ENCODE data around the gene UGT1A6. TPM values are rescaled to one million over a fixed set of nuclear protein-coding genes. Genes with fewer than 3 reads are reported as not detected.

Gene UGT1A6
- total and polyA plus RNA-seq, 2 of the 13 experiments (the other 11 are each of a cell fraction or from before 2014, with no cell fraction given) = 0.25 TPM; not detected in 1

- TF ChIP-seq, protein P1, sequence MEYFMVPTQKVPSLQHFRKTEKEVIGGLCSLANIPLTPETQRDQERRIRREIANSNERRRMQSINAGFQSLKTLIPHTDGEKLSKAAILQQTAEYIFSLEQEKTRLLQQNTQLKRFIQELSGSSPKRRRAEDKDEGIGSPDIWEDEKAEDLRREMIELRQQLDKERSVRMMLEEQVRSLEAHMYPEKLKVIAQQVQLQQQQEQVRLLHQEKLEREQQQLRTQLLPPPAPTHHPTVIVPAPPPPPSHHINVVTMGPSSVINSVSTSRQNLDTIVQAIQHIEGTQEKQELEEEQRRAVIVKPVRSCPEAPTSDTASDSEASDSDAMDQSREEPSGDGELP (IDR thresholded peaks at IDR 0.05; ENCODE audit: borderline replicate concordance, low read depth) = no peak
- no peak for TF ChIP-seq MIER2 (CRISPR knock-in tag; IDR thresholded peaks at IDR 0.05)
- TF ChIP-seq, protein P2, sequence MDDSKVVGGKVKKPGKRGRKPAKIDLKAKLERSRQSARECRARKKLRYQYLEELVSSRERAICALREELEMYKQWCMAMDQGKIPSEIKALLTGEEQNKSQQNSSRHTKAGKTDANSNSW (CRISPR knock-in tag; IDR thresholded peaks at IDR 0.05; ENCODE audit: borderline replicate concordance) = no peak
- no peak for TF ChIP-seq NONO (IDR thresholded peaks at IDR 0.05)
- no peak for TF ChIP-seq NONO (CRISPR knock-in tag; conservative IDR thresholded peaks at IDR 0.05)
- TF ChIP-seq HMG20B (CRISPR knock-in tag; conservative IDR thresholded peaks at IDR 0.05) = no peak
- TF ChIP-seq, protein P3, sequence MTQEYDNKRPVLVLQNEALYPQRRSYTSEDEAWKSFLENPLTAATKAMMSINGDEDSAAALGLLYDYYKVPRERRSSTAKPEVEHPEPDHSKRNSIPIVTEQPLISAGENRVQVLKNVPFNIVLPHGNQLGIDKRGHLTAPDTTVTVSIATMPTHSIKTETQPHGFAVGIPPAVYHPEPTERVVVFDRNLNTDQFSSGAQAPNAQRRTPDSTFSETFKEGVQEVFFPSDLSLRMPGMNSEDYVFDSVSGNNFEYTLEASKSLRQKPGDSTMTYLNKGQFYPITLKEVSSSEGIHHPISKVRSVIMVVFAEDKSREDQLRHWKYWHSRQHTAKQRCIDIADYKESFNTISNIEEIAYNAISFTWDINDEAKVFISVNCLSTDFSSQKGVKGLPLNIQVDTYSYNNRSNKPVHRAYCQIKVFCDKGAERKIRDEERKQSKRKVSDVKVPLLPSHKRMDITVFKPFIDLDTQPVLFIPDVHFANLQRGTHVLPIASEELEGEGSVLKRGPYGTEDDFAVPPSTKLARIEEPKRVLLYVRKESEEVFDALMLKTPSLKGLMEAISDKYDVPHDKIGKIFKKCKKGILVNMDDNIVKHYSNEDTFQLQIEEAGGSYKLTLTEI (CRISPR knock-in tag; conservative IDR thresholded peaks at IDR 0.05) = no peak
- TF ChIP-seq NFKB2 (CRISPR knock-in tag; IDR thresholded peaks at IDR 0.05; ENCODE audit: borderline replicate concordance) = no peak
- no peak for TF ChIP-seq ZNF549 (CRISPR knock-in tag; IDR thresholded peaks at IDR 0.05)
- no peak for TF ChIP-seq ZNF766 (CRISPR knock-in tag; IDR thresholded peaks at IDR 0.05; ENCODE audit: borderline replicate concordance)
- no peak for TF ChIP-seq PCBP2 (optimal IDR thresholded peaks at IDR 0.05; ENCODE audit: low read depth, low read length, poor library complexity, severe bottlenecking)
Measured at GRCh38 chr2:233672886-233673285, 19.8 kb upstream of the UGT1A6 start (continued).

DNA sequence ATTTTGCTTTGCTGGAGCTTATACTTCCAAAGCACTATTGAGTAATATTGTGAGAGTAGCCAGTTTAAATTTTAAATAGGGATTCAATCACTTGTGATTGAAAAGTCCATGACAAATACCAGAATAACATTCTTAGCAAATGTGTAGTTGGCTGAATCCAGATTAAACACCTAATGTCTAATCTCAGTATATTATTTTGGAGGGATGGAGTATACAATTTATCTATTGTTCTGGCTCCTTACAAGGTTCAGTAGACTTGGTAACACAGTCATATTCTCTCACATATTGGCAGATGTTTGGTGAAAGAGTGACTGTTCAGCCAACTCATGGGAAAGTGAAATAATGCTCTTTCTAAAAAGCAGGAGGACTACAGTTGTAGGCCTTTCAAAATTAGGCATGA is 18.8 kb upstream of the UGT1A6 start:
- Histone ChIP-seq H3K36me3 (replicated peaks in 1 of 2; ENCODE audit: control insufficient read depth in 1 of 2, insufficient read depth in 2 of 2, low read length in 2 of 2) (no peaks in the 10 kb centered on the region), H3K4me2 (ENCODE audit: low read depth, low read length) (no peak overlapping the region), H3K27me3 (ENCODE audit: control insufficient read depth in 1 of 2, insufficient read depth in 2 of 2, low read length in 2 of 2) (no peaks in the 10 kb centered on the region), H3K27ac (ENCODE audit: extremely low read length, insufficient read depth, low read length) (no peak overlapping the region), H3K4me3 (replicated peaks in 1 of 3; ENCODE audit: insufficient read depth in 1 of 3, low read depth in 2 of 3, low read length in 3 of 3) (no peak overlapping the region), H3K4me1 (ENCODE audit: insufficient read depth, low read length) (no peaks in the 10 kb centered on the region), H3K9ac (ENCODE audit: insufficient read depth, low read depth, low read length) (no peak overlapping the region), H2AFZ (ENCODE audit: low read length) (no peak overlapping the region), H3K79me2 (ENCODE audit: insufficient read depth, low read length) (no peaks in the 10 kb centered on the region), H3K9me3 (ENCODE audit: low read length) (no peaks in the 10 kb centered on the region), H4K20me1 (ENCODE audit: insufficient read depth, low read length) (no peaks in the 10 kb centered on the region)
- DNase-seq (ENCODE audit: low spot score) = no peak
- in situ Hi-C loops (cut with HindIII; ENCODE audit: extremely low pct_ligation_motif_present, low pct_unique_long_range_greater_than_20kb) (no loop called here), intact Hi-C loops (cut with micrococcal nuclease; ENCODE audit: unreplicated experiment) (no loop called here)
- TF ChIP-seq ZMYM2 (CRISPR knock-in tag; IDR thresholded peaks at IDR 0.05) (no peak), ZNF570 (CRISPR knock-in tag; IDR thresholded peaks at IDR 0.05; ENCODE audit: borderline replicate concordance) (no peak), ZFP90 (CRISPR knock-in tag; IDR thresholded peaks at IDR 0.05; ENCODE audit: borderline replicate concordance) (no peak), PHB2 (IDR thresholded peaks at IDR 0.05; ENCODE audit: partially characterized antibody) (no peak), ZNF430 (CRISPR knock-in tag; IDR thresholded peaks at IDR 0.05) (no peak), PITX1 (CRISPR knock-in tag; IDR thresholded peaks at IDR 0.05) (no peak), ZNF260 (CRISPR knock-in tag; IDR thresholded peaks at IDR 0.05; ENCODE audit: borderline replicate concordance, low read depth) (no peak), CENPT (CRISPR knock-in tag; IDR thresholded peaks at IDR 0.05; ENCODE audit: low read depth) (no peak), FLYWCH1 (CRISPR knock-in tag; IDR thresholded peaks at IDR 0.05) (no peak), PHF21A (CRISPR knock-in tag; IDR thresholded peaks at IDR 0.05) (no peak), ZNF160 (CRISPR knock-in tag; IDR thresholded peaks at IDR 0.05) (no peak)
- ATAC-seq = no peak
- ChIA-PET CTCF (ENCODE audit: low intra/inter-chr PET ratio, low total read pairs) (no interaction called here), POLR2A (no interaction called here)
- BruUV-seq (replicated peaks) = no TSS peak
- FAIRE-seq = no peak

All from HepG2 (cell line).